EL (cell line): ENCODE measurements around the gene DOK5.

Source experiments
- DNase-seq: peaks from one replicate; pipeline ENCODE4 v3.0.0-alpha.2; 2016

DOK5 gene

GRCh38 chr20:54650052-54650719, 174.8 kb downstream of the DOK5 start:
- DNase-seq = no peak

- no peak for DNase-seq
Observed at GRCh38 chr20:54651252-54651651, 175.9 kb downstream of the DOK5 start.

- no peak for DNase-seq
Observed at GRCh38 chr20:54654450-54654849, 179.1 kb downstream of the DOK5 start.

- no peak for DNase-seq
Observed at GRCh38 chr20:54657268-54657826, 182.0 kb downstream of the DOK5 start.

GRCh38 chr20:54658525-54658924, 183.1 kb downstream of the DOK5 start:
- DNase-seq = no peak

- no peak for DNase-seq
Observed at GRCh38 chr20:54661265-54661664, 185.9 kb downstream of the DOK5 start.

GRCh38 chr20:54661880-54662465, 186.6 kb downstream of the DOK5 start:
- DNase-seq = no peak

- DNase-seq = no peak
Observed at GRCh38 chr20:54665812-54666211, 190.4 kb downstream of the DOK5 start.

- DNase-seq = peak; percentile 5
Observed at GRCh38 chr20:54668271-54669039, 193.1 kb downstream of the DOK5 start.

- DNase-seq = no peak
Observed at GRCh38 chr20:54669040-54669363, 193.6 kb downstream of the DOK5 start.

GRCh38 chr20:54678253-54678652, 202.9 kb downstream of the DOK5 start:
- DNase-seq = no peak

GRCh38 chr20:54680439-54680838, 205.0 kb downstream of the DOK5 start:
- DNase-seq = no peak

- peak; percentile 38 for DNase-seq
Observed at GRCh38 chr20:54680872-54681619, 205.7 kb downstream of the DOK5 start.

GRCh38 chr20:54681869-54682268, 206.5 kb downstream of the DOK5 start:
- no peak for DNase-seq

- no peak for DNase-seq
Observed at GRCh38 chr20:54688476-54688875, 213.1 kb downstream of the DOK5 start.

- DNase-seq = no peak
Observed at GRCh38 chr20:54690323-54690722, 214.9 kb downstream of the DOK5 start.

- DNase-seq = no peak
Observed at GRCh38 chr20:54691327-54691726, 215.9 kb downstream of the DOK5 start.

- no peak for DNase-seq
Observed at GRCh38 chr20:54692168-54692887, 216.9 kb downstream of the DOK5 start.

GRCh38 chr20:54694516-54694915, 219.1 kb downstream of the DOK5 start:
- DNase-seq = no peak

- DNase-seq = no peak
Observed at GRCh38 chr20:54698373-54698772, 223.0 kb downstream of the DOK5 start.
